PC-9 (cell line): Measurements from ENCODE around the gene KCNK15.

Source experiments
- CTCF ChIP-seq: fragments of 200-600 bp; sonication (generic); conservative IDR thresholded peaks from 2 replicates; pipeline ENCODE4 v1.6.1; 2017; ENCODE audit warnings: mixed run types, antibody characterized with exemption, mild to moderate bottlenecking, moderate library complexity
- EZH2 ChIP-seq: fragments of 200-600 bp; sonication (generic); IDR thresholded peaks from 2 replicates; pipeline ENCODE4 v1.8.0; 2017; ENCODE audit warnings: antibody characterized with exemption, low read depth

GRCh38 chr20:44725837-44726236 lies 19.8 kb upstream of the KCNK15 start:
- TF ChIP-seq CTCF (no peak), EZH2 (no peak)
